AG04450 (cell line): Measurements from ENCODE around the gene GPR78. TPM values are rescaled to one million over a fixed set of nuclear protein-coding genes. Genes with fewer than 3 reads are reported as not detected.

Source experiments
- CTCF ChIA-PET: fragments of 300-600, 350-600 bp; formaldehyde crosslinking; extraction: SDS; loops from one replicate; lab custom pipeline; 2022; ENCODE audit warnings: antibody characterized with exemption, inconsistent platforms; lab: Charles Lee
- POLR2A ChIA-PET: fragments of 350-600 bp; formaldehyde crosslinking; extraction: SDS; loops from one replicate; lab custom pipeline; 2021; ENCODE audit warnings: antibody characterized with exemption, inconsistent platforms; lab: Yijun Ruan, JAX
- DNase-seq: peaks from one replicate; pipeline ENCODE4 v3.0.0-alpha.2; 2011; ENCODE audit warnings: low read depth, low spot score
- H3K27ac ChIP-seq: one replicate; pipeline ENCODE4 v1.5.1; 2012; ENCODE audit warnings: low read depth, low read length, control low read depth
- H3K27me3 ChIP-seq: one replicate; pipeline ENCODE4 v1.6.0; 2012; ENCODE audit warnings: low read length; ENCODE audit not compliant: control insufficient read depth, insufficient read depth
- H3K4me3 ChIP-seq: 2 replicates; pipeline ENCODE4 v1.5.1; 2011; ENCODE audit warnings: mild to moderate bottlenecking, low read depth, low read length, control low read depth
- H3K9me3 ChIP-seq: 2 replicates; pipeline ENCODE4 v1.5.1; 2012; ENCODE audit warnings: low read length; ENCODE audit not compliant: control insufficient read depth, insufficient read depth
- polyA plus RNA-seq: library from polyadenylated mRNA; depleted of rRNA; stranded (reverse); fragments of >200 nt; gene quantifications from 2 replicates; pipeline ENCODE4 v1.2.3, GENCODE V29; 2011
- TF ChIP-seq, protein P1 (sequence below): IDR thresholded peaks from 2 replicates; pipeline ENCODE4 v1.5.1; 2011; ENCODE audit warnings: low read depth, low read length, control low read depth, inconsistent platforms

The GPR78 gene
- polyA plus RNA-seq, 1 experiment = 0.07 TPM

- ChIA-PET CTCF (no interaction called here), POLR2A (no interaction called here)
- TF ChIP-seq, protein P1, sequence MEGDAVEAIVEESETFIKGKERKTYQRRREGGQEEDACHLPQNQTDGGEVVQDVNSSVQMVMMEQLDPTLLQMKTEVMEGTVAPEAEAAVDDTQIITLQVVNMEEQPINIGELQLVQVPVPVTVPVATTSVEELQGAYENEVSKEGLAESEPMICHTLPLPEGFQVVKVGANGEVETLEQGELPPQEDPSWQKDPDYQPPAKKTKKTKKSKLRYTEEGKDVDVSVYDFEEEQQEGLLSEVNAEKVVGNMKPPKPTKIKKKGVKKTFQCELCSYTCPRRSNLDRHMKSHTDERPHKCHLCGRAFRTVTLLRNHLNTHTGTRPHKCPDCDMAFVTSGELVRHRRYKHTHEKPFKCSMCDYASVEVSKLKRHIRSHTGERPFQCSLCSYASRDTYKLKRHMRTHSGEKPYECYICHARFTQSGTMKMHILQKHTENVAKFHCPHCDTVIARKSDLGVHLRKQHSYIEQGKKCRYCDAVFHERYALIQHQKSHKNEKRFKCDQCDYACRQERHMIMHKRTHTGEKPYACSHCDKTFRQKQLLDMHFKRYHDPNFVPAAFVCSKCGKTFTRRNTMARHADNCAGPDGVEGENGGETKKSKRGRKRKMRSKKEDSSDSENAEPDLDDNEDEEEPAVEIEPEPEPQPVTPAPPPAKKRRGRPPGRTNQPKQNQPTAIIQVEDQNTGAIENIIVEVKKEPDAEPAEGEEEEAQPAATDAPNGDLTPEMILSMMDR = no peak
- no peak for DNase-seq
- peaks cover 18% of the 10 kb centered on the region for H3K27me3 ChIP-seq
- no peak overlapping the region for H3K4me3 ChIP-seq
- H3K9me3 ChIP-seq = peaks cover 12% of the 10 kb centered on the region; the same call in 1 of the 2 replicates
- H3K27ac ChIP-seq = no peak overlapping the region
These were observed 3.1 kb upstream of the GPR78 start for GRCh38 chr4:8577046-8577445.

DNA sequence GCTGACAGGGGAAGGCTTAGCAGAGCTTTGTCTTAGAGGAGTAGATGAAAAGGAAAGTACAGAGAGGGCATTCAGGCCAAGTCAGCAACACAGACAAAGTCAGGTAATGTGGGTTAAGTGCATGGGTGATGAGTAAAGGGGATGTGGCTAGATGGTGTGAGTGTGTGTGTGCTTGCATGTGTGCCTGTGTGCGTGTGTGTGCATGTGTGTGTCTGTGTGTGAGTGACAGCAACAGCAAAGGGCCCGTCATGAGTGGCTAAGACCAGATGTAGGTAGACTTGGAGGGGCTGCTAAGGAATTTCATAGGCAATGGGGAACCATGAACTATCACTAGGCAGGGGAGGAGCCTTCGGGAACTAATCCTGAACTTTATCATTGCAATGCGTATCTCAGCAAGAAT, 2.2 kb upstream of the GPR78 start:
- CTCF ChIA-PET = no interaction called here
- H3K9me3 ChIP-seq = peaks cover 12% of the 10 kb centered on the region; the same call in 1 of the 2 replicates
- DNase-seq = no peak
- no peak overlapping the region for H3K4me3 ChIP-seq
- TF ChIP-seq, protein P1 = no peak
- peaks cover 16% of the 10 kb centered on the region for H3K27me3 ChIP-seq
- no peak overlapping the region for H3K27ac ChIP-seq
- POLR2A ChIA-PET = no interaction called here

DNA sequence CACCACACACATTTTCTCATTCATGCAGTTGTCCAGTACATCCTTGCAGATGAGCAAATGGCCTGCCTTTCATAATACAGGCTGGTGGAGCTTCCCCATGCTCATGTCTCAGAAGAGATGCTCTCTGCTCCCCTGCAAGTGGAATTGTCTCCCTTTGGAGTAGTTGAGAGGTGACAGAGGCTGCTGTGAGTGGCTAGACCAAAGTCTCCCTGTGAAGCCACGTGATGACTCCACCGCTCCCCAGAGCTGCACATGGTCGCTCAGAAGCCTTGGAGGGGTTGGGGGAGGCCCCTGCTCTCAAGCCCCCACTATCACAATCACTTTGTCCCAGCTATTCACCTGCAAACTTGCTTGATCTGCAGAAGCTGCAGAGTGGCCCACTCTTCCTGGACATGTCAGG, 1.5 kb upstream of the GPR78 start:
- Histone ChIP-seq H3K9me3 (peaks cover 12% of the 10 kb centered on the region; the same call in 1 of the 2 replicates), H3K27me3 (peaks cover 16% of the 10 kb centered on the region), H3K4me3 (no peak overlapping the region), H3K27ac (no peak overlapping the region)
- CTCF ChIA-PET = no interaction called here
- POLR2A ChIA-PET = no interaction called here
- TF ChIP-seq, protein P1 = no peak
- no peak for DNase-seq

DNA sequence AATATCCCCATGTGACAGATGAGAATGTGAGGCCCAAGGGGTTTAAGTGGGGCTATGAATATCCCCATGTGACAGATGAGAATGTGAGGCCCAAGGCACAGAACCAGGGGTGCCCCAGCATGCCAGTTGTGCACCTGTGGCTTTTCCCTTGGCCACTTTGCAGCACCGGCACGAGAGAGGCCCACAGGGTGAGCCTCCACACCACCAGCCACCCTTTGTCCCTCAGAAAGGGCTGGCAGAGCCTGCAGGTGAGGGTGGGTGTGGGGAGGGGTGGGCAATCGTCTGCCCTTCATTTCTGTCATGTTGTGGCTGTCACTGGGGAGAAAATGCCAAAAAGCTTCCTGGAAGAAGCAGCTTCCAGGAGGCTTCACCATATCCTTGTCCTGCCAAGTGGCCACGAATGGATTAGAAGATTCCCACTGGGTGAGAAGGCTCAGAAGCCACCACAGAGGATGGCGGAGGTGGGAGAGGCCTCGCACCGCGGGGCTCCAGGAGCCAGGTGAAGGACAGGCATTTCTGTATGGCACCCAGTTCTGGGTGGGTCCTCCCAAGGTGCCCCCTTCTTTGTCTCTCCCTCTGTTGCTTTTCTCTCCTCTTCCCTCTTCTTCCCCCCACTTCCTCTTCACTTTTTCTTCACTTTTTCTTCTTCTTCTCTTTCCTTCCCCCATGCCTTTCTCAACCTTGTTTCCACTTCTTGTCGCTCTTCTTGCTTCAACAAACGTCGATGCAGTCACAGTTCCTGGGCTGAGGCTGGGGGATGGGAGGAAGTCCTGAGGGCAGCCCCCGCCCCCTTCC, 469 bp upstream of the GPR78 start:
- peaks cover 12% of the 10 kb centered on the region; the same call in 1 of the 2 replicates for H3K9me3 ChIP-seq
- ChIA-PET CTCF (no interaction called here), POLR2A (no interaction called here)
- DNase-seq = no peak
- peaks cover 16% of the 10 kb centered on the region for H3K27me3 ChIP-seq
- no peak overlapping the region for H3K27ac ChIP-seq
- TF ChIP-seq, protein P1 = no peak
- no peak overlapping the region for H3K4me3 ChIP-seq

GRCh38 chr4:8581094-8581861, 1.1 kb downstream of the GPR78 start:
- H3K9me3 ChIP-seq = peaks cover 12% of the 10 kb centered on the region; the same call in 1 of the 2 replicates
- CTCF ChIA-PET = no interaction called here
- TF ChIP-seq, protein P1 = no peak
- peaks cover 26% of the 10 kb centered on the region for H3K27me3 ChIP-seq
- no peak for DNase-seq
- POLR2A ChIA-PET = no interaction called here
- H3K27ac ChIP-seq = no peak overlapping the region
- H3K4me3 ChIP-seq = no peak overlapping the region
